GM12872 (cell line): Measurements from ENCODE around the gene ANKRD60.

ENCODE experiments used
- TF ChIP-seq, protein P1 (sequence below): IDR thresholded peaks from 3 replicates; pipeline ENCODE4 v1.5.1; 2011; ENCODE audit warnings: low read depth, mild to moderate bottlenecking, low read length, moderate library complexity; ENCODE audit not compliant: insufficient read depth

ANKRD60 gene

DNA sequence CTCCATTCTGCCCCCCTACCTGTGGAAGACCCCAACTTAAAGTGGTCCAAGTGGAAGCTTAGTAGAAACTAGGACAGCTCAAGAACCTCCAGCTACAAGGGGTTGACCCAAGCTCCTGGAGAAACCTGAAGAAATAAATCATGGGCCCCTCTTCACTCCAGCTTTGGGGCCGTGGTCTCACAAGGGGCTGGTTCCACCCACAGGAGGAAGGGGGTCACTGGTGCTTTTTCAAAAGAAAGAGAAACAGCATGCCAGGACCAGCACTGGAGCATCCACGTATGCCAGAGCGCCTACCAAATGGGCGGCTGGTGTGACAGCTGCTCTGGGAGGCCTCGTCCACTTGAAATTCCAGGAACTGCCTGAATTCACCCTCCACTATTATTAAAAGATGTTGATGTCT lies 14.4 kb upstream of the ANKRD60 start:
- TF ChIP-seq, protein P1, sequence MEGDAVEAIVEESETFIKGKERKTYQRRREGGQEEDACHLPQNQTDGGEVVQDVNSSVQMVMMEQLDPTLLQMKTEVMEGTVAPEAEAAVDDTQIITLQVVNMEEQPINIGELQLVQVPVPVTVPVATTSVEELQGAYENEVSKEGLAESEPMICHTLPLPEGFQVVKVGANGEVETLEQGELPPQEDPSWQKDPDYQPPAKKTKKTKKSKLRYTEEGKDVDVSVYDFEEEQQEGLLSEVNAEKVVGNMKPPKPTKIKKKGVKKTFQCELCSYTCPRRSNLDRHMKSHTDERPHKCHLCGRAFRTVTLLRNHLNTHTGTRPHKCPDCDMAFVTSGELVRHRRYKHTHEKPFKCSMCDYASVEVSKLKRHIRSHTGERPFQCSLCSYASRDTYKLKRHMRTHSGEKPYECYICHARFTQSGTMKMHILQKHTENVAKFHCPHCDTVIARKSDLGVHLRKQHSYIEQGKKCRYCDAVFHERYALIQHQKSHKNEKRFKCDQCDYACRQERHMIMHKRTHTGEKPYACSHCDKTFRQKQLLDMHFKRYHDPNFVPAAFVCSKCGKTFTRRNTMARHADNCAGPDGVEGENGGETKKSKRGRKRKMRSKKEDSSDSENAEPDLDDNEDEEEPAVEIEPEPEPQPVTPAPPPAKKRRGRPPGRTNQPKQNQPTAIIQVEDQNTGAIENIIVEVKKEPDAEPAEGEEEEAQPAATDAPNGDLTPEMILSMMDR = no peak

- TF ChIP-seq, protein P1 = no peak
These were observed 13.5 kb upstream of the ANKRD60 start for GRCh38 chr20:58241766-58242465.

DNA sequence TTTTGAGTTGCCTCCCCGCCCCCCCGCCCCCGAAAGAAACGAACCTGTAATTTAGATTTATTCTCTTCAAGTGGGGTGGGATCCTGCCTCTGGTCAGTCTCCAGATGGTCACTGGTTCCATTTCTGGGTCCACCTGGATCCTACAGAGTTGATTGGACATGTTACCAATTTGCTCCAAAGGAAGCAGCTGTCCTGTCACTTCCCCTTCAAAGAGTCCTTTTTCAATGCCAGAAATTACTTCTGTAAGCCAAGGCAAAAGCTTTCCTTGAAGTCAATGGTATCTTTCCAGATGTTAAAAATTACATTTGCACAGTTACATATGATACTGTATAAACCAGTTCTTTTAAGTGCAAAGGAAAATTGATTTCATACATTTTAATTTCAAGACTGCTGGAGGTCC lies 12.0 kb upstream of the ANKRD60 start:
- TF ChIP-seq, protein P1 = no peak

DNA sequence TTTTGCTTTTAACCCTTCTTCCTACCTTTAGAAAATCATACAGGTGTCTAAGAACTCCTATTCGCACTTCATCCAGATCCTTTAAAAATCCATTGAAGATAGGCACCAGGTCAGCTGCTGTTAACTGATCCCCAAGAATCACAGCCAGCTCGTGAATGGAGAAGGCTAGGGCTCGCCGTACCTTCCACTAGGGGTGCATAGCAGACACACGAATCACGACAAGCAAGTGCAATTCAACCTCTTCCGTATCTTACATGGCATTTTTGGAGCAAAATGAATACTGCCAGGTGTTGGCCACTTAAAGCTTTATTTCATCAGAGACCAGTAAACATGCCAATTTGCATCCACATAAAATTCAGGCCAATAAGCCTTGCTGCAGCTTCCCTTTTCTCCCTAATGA lies 10.8 kb upstream of the ANKRD60 start:
- TF ChIP-seq, protein P1 = no peak

- TF ChIP-seq, protein P1 = no peak
These were observed 10.0 kb upstream of the ANKRD60 start for GRCh38 chr20:58238490-58238889.

GRCh38 chr20:58237318-58238132 lies 9.1 kb upstream of the ANKRD60 start:
- TF ChIP-seq, protein P1 = no peak

DNA sequence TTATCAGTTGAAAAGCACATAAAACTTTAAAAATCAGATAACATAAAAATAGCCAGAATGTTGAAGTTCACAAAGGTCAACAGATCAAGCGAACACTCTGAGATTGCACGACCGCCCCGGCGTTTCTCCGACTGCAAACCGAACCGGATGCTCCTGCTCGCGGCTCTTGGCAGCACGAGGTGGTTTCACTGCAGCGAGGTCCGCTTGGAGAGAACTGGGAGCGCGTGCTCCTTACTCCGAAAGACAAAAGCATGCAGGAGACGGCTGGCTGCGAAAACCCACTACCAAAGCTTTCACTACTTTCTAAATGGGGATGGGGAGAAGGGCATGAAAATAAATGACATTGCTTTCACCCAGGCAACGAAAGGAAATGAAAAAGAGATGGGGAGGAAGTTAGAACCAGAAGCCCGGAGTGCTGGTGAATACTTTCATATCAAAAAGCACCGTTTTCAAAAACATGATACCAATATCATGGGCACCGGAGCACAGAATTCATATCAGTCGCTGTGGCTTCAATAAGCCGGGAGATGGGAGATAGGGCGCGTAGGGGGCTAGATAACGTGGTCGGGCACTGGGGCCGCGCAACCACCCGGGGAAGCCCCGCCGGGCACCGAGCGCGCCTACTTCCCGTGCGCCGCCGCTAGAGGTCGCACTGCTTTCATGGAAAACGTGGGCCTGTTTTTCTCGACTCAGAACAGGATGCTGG lies 8.3 kb upstream of the ANKRD60 start:
- TF ChIP-seq, protein P1 = peak; percentile 90
